NCI-H1092 treated with DMSO at 0.1 percent for 48 hours (cell line): ENCODE data around the gene EBNA1BP2.
A peak's percentile ranks its signal among the peaks of the same experiment; 100 is the strongest.
"Not testable (repeated sequence)": the region's sequence is repeated elsewhere in the genome, so short reads cannot be mapped to it uniquely, and the experiment has no call there.

Experiments
- DNase-seq: peaks from one replicate; lab custom pipeline; 2025; lab: John Stamatoyannopoulos, UW

Gene EBNA1BP2

DNA sequence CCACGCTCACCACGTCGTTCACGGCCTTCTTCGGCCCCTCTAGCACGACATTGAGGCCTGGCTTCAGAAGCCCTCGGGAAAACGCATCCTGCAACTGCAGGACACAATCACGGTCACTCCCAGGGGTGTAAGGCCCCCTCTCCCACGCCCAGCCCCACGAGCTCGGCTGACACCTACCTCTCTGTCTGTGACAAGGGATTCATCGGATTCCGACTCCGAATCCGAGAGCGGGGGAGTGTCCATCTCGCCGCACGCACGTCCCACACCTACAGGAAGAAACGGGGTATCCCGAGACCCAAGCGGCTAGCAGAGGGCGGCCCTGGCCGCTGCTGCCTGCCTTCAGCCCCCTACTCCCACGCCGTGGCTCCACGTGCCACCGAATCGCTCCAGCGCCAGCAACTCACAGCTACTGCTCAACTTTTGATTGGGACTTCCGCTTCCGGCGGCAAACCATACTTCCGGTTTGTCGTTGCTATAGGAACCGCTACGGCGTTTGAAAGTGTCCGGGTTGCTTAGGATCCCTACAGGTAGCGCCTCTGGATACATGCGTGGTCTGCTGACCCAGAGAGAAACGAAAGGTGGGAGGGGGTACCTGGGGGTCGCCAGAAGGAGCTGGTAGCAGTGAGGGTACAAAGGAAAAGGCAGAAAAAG, at the start of gene EBNA1BP2, which contains the start of gene CFAP57:
Gene EBNA1BP2 (minus strand): TSS at position 415 of the 651 bp plus-strand sequence. CDS start 172 bp downstream, at position 243.
Gene CFAP57 (plus strand): TSS at position 455 of the 651 bp plus-strand sequence. CDS start 424 bp downstream, outside the sequence.
- DNase-seq: peak; percentile 92

- no peak for DNase-seq
These were observed 49.7 kb upstream of the EBNA1BP2 start for GRCh38 chr1:43221797-43222196.

DNA sequence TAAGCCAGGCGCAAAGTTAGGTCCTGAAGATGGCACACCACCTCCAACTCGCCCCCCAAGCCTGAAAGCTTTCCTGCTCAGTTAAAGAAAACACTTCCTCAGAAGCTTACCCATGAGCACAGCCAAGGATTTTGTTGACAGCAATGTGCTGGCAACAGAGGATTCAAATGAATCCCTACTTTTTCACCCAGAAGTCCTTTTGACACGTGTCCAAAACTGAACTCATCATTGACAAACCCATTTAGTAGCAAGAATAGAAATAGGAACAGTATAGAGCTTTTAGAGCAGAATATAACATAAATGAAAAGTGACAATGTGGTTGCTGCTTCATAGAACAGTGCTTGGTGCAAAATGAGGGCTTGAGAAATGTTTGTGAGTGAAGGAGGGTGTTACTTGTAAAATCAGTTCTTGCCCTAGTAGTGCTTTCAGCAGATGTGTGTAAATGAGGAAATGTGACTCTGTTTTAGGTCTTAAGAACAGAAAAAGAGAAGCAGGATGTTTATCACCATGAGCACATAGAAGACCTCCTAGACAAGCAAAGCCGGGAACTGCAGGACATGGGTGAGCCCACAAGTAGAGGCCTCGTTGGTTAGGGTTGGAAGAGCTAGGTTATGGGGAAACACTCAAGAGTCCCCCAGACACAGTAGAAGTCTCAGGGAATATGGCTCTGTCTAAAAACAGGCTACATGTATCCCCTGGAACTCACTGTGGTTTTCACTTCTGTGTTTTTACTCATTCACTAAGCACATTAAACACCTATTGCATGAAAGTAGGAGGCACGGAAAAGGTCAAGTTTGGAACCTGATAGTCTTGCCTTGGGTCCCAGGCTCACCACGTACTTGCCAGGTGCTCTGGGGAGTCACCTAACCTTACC, 49.1 kb upstream of the EBNA1BP2 start:
- DNase-seq: no peak

DNA sequence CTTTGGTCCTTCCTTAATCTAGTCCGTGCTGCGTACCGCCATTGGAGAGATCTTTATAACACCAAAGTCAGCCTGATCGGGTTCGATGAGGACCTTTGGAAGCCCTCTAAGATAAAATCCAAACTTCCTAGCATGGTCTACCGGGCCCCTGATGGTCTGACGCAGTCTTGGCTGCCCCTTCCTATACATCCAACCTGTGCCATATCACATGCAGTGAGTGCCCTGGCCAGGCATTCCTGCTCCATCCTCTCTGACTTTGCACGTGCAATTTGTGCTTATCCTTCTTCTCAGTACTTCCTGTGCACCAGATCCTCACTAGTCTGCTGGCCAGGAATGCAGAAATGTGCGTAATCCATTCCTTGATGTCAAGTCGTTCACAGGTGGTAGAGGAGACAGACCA, 45.7 kb upstream of the EBNA1BP2 start:
- no peak for DNase-seq

DNA sequence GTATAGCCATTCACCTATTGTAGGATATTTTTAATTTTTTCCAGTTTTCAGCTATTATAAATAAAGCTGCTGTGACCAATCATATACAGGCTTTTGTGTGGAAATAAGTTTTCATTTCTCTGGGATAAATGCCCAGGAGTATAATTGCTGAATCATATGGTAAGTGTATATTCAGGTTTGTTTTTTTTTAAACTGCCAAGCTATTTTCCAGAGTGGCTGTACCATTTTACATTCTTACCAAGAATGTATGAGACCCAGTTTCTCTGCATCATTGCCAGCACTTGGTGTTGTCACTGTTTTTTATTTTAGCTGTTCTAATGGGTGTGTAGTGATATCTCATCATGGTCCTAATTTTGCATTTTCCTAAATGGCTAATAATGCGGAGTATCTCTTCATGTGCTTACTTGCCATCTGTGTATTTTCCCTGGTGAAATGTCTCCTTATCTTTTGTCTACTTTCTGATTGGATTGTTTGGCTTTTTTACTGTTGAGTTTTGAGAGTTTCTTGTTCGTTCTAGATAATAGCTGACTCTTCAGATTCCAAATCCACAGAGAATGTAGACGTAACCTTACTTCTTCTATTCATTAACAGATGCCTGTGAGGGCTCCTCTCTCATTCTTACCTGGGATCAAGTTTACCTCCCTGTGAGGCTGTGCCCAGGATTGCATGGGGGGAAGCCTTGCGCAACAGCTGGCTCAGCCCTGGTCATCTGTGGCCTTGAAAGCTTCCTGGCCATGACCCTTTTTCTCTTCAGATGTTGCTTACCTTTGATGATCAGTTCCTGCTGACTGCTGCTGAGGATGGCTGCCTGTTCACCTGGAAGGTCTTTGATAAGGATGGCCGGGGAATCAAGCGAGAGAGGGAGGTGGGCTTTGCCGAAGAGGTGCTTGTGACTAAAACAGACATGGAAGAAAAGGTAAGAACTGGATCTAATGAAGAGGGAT, 42.7 kb upstream of the EBNA1BP2 start:
- no peak for DNase-seq

- not testable (repeated sequence) for DNase-seq
These were observed 36.2 kb upstream of the EBNA1BP2 start for GRCh38 chr1:43208277-43208676.

DNA sequence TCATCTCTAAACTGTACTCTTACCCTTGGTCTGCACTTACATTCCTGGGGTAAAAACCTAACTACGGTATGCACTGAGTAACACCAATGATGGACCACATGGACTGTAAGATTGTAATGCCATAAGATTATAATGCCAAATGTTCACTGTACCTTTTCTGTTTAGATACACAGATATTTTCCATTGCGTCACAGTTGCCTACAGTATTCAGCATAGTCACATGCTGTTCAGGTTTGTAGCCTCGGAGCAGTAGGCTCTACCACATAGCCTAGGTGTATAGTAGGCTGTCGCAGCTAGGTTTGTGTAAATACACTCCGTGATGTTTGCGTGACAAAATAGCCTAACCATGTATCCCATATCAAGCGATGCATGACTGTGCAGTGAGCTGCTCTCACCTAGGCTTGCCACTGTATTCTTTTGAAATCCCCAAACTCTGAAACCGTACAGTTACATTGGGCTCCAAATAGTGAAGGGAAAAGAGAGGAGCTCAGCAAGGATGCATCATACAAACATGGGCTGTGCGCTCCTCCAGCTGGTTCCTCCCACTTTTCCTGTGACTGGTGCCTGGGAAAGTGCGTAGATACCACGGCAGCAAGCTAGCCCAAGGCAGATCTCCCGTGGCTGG, 35.3 kb upstream of the EBNA1BP2 start:
- no peak for DNase-seq

- DNase-seq: no peak
These were observed 34.6 kb upstream of the EBNA1BP2 start for GRCh38 chr1:43206600-43207228.

DNA sequence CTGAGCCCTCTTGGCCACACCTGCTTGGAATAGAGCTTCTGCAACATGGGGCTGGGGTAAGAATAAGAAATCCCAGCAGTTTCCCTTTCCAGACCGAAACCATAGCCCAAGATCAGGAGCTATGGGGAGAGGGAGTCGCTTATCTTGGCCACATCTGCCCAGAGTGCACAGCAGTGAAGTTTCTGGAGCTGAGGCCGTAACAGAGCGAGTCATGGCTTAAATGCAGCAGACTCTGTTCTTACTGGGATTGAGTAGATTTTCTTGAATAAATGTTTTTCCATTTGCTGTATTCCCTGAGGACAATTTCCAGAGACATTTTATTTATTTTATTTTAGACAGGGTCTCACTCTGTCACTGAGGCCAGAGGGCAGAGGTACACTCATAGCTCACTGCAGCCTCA, 33.6 kb upstream of the EBNA1BP2 start:
- DNase-seq: no peak

DNA sequence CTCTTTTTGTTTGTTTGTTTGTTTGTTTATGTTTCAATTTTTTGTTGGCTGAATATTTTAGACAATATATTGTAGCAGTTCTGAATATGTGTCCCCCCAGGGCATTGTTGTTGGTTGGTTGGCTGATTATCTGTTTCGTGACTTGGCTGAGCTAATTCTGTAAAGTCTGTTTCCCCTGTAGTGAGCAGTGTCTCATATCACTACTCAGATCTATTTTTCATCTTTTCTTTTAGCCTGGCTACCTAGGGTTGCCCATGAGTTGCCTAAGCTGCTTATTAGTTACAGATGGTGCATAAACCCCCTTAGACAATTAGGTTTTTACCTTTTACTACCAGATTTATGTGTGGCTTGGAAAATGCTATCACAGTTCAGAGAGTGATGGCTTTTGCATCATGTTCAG, 32.3 kb upstream of the EBNA1BP2 start:
- DNase-seq: no peak

DNA sequence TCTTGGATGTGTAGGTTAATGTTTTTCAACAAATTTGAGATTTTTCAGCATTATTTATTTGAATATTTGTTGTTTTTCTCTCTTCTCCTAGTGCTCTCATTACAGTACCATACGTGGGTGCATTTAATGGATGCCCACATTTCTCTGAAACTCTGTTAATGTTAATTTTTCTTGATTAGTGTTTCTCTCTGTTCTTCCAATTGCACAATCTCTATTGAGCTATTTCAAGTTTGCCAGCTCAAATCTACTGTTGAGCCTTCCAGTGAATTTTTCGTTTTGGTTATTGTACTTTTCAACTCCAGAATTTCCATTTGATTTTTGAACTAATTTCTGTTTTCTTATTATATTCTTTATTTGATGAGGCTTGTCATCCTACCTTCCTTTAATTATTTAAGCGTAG, 31.8 kb upstream of the EBNA1BP2 start:
- DNase-seq: no peak

DNA sequence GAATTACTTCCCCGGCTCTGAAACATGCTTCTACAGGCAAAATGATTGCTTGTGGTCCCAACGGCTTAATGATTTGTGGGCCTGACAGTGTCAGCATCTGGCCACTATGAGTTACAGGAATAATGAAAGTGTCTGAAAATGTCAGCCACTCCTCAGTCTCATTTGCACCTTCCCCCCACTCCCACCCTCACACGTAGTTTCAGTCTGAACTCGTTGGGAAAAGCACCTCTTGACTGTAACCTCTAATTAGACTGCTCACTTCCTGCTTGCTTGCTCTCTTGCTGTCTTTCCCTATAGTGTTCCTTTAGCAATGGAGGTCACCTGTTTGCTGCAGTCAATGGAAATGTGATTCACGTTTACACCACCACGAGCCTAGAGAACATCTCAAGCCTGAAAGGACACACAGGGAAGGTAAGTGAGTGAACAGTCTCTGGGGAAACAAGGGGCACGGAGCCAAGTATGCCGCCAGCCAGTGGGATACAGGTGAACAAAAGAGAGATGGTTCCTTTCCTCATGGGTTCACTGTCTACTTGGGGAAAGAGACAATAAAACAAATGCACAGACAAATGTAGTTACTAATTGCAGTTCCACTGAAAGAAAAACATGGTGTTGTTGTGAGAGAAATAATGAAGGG, 27.1 kb upstream of the EBNA1BP2 start:
- DNase-seq: peak; percentile 50

GRCh38 chr1:43197343-43198127, 25.4 kb upstream of the EBNA1BP2 start:
- DNase-seq: no peak

DNA sequence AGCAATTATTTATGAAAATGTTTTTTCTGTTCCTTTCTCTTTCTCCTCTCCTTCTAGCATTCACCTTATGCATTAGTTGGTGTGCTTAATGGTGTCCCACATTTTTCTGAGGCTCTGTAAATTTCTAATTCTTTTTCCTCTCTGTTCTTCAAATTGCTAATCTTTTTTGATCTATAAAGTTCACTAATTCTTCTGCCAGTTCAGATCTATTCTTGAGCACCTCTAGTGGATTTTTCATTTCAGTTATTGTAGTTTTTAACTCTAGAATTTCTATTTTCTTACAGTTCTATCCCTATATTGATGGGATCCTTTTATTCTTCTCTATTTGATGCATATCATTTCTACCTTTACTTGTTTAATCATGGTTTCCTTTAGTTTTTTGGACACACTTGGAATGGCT, 22.4 kb upstream of the EBNA1BP2 start:
- DNase-seq: no peak

- DNase-seq: no peak
These were observed 16.0 kb upstream of the EBNA1BP2 start for GRCh38 chr1:43188106-43188505.

GRCh38 chr1:43184995-43185394, 12.9 kb upstream of the EBNA1BP2 start:
- DNase-seq: no peak

DNA sequence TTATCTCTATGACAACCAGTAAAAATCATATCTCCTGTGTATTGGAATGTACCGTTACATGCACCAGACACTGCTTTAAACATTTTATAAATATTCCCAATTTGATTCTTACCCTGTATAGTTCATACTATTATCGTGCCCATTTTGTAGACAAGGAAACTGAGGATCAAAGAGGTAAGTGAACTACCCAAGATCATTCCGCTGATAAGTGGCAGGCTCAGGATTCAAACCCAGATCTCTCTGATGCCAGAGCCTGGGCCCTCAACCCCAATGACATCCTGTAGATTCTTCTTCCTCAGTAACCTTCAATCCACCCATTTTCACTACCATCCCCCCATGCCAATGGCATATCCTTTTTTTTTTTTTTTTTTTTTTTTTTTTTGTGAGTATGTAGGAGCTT, 12.3 kb upstream of the EBNA1BP2 start:
- no peak for DNase-seq

GRCh38 chr1:43177691-43178090, 5.6 kb upstream of the EBNA1BP2 start:
- DNase-seq: no peak

DNA sequence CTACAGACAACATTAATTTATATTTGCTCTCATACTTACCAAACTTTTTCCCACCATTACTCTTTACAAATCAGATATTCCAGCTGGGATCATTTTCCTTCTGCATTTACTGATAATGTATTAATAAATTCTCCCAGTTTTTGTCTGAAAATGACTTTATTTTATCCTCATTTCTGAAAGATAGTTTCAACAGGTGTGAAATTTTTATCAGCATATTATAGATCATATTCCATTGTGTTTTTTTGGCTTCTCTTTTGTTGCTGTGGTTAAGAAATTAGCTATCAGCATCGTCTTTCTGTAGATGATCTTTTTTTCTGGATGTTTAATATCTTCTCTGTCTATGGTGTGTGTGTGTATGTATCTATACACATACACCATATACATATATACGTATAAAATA, 2.8 kb upstream of the EBNA1BP2 start:
- DNase-seq: no peak

DNA sequence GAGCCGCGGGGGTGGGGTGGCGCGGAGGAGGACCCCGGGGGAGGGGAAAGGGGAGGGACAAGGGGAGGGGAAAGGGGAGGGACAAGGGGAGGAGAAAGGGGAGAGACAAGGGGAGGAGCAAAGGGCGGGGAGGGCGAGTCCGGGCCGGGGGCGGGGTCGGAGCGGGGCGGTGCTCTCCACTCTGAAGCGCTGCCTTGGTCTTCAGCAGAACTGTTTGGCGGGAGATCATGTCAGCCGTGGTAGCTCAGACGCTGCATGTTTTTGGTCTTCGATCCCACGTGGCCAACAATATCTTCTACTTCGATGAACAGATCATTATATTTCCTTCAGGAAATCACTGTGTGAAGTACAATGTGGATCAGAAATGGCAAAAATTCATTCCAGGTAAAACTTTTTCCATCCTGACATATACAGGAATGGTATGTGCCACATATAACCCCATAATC, 460 bp upstream of the EBNA1BP2 start:
- DNase-seq: peak; percentile 92
